GM21360 (cell line): Measurements from ENCODE around the gene PDCD6IP.

Experiments
- ATAC-seq: cut with Tn5 transposase; IDR thresholded peaks from one replicate; pipeline ENCODE4 v1.9.1; 2021; ENCODE audit warnings: mild to moderate bottlenecking, moderate library complexity; ENCODE audit not compliant: unreplicated experiment

Gene PDCD6IP

GRCh38 chr3:33886015-33886414, 87.6 kb downstream of the PDCD6IP start:
- ATAC-seq: no peak

- no peak for ATAC-seq
Measured at GRCh38 chr3:33887478-33887877, 89.0 kb downstream of the PDCD6IP start.

- ATAC-seq: no peak
Measured at GRCh38 chr3:33889394-33890039, 91.1 kb downstream of the PDCD6IP start.

GRCh38 chr3:33892655-33893054, 94.2 kb downstream of the PDCD6IP start:
- ATAC-seq: no peak

GRCh38 chr3:33895658-33896057, 97.2 kb downstream of the PDCD6IP start:
- no peak for ATAC-seq

GRCh38 chr3:33897306-33897705, 98.9 kb downstream of the PDCD6IP start:
- ATAC-seq: no peak

GRCh38 chr3:33898901-33899300, 100.5 kb downstream of the PDCD6IP start:
- ATAC-seq: no peak

- ATAC-seq: no peak
Measured at GRCh38 chr3:33900440-33900808, 102.0 kb downstream of the PDCD6IP start.

- ATAC-seq: no peak
Measured at GRCh38 chr3:33900809-33901505, 102.5 kb downstream of the PDCD6IP start.

GRCh38 chr3:33901862-33902563, 103.6 kb downstream of the PDCD6IP start:
- ATAC-seq: no peak

GRCh38 chr3:33904730-33905129, 106.3 kb downstream of the PDCD6IP start:
- ATAC-seq: no peak

GRCh38 chr3:33908250-33908851, 109.9 kb downstream of the PDCD6IP start:
- ATAC-seq: no peak

- no peak for ATAC-seq
Measured at GRCh38 chr3:33909547-33909946, 111.1 kb downstream of the PDCD6IP start.

- ATAC-seq: no peak
Measured at GRCh38 chr3:33910031-33910430, 111.6 kb downstream of the PDCD6IP start.

- ATAC-seq: no peak
Measured at GRCh38 chr3:33911525-33912322, 113.3 kb downstream of the PDCD6IP start.

- no peak for ATAC-seq
Measured at GRCh38 chr3:33914212-33914611, 115.8 kb downstream of the PDCD6IP start.

GRCh38 chr3:33914731-33915379, 116.4 kb downstream of the PDCD6IP start:
- ATAC-seq: no peak

GRCh38 chr3:33915796-33916546, 117.5 kb downstream of the PDCD6IP start:
- ATAC-seq: no peak

- no peak for ATAC-seq
Measured at GRCh38 chr3:33918126-33918756, 119.8 kb downstream of the PDCD6IP start.
